ENCODE results near the gene MYH4.

MYH4 gene

GRCh38 chr17:10447026-10447931, 22.1 kb downstream of the MYH4 start:
- TF ChIP-seq CTCF (IDR thresholded peaks at IDR 0.05): no peak
- no peaks in the 10 kb centered on the region for H3K4me1 ChIP-seq
- H3K4me3 ChIP-seq: no peak overlapping the region
- intact Hi-C loops (cut with DNase I; ENCODE audit: low total_unique reads): no loop called here
- no peak overlapping the region for H3K27ac ChIP-seq
- no peaks in the 10 kb centered on the region for H3K27me3 ChIP-seq
- no peak for DNase-seq
- no peaks in the 10 kb centered on the region for H3K36me3 ChIP-seq
- H3K9me3 ChIP-seq: no peaks in the 10 kb centered on the region

- TF ChIP-seq CTCF (IDR thresholded peaks at IDR 0.05): no peak
- Histone ChIP-seq H3K36me3 (no peaks in the 10 kb centered on the region), H3K4me1 (no peaks in the 10 kb centered on the region), H3K27me3 (no peaks in the 10 kb centered on the region), H3K27ac (no peak overlapping the region), H3K9me3 (no peaks in the 10 kb centered on the region), H3K4me3 (no peak overlapping the region)
- intact Hi-C loops (cut with DNase I; ENCODE audit: low total_unique reads): no loop called here
- DNase-seq: no peak
Measured at GRCh38 chr17:10439816-10440215, 29.5 kb downstream of the MYH4 start.

GRCh38 chr17:10435096-10435495, 34.3 kb downstream of the MYH4 start:
- intact Hi-C loops (cut with DNase I; ENCODE audit: low total_unique reads): no loop called here
- TF ChIP-seq CTCF (IDR thresholded peaks at IDR 0.05): no peak
- H3K27ac ChIP-seq: no peak overlapping the region
- H3K4me3 ChIP-seq: no peak overlapping the region
- DNase-seq: no peak
- H3K4me1 ChIP-seq: no peaks in the 10 kb centered on the region
- H3K9me3 ChIP-seq: no peaks in the 10 kb centered on the region
- no peaks in the 10 kb centered on the region for H3K36me3 ChIP-seq
- H3K27me3 ChIP-seq: no peaks in the 10 kb centered on the region

- Histone ChIP-seq H3K4me1 (no peaks in the 10 kb centered on the region), H3K27me3 (no peaks in the 10 kb centered on the region), H3K36me3 (no peaks in the 10 kb centered on the region), H3K27ac (no peak overlapping the region), H3K9me3 (no peaks in the 10 kb centered on the region), H3K4me3 (no peak overlapping the region)
- no peak for DNase-seq
- intact Hi-C loops (cut with DNase I; ENCODE audit: low total_unique reads): loop anchor here (10.0 kb wide), 1 partner anchor 1585 kb away; no protein-coding TSS in a partner anchor
- TF ChIP-seq CTCF (IDR thresholded peaks at IDR 0.05): no peak
Measured at GRCh38 chr17:10429421-10430045, 39.8 kb downstream of the MYH4 start.

- Histone ChIP-seq H3K36me3 (no peaks in the 10 kb centered on the region), H3K4me1 (no peaks in the 10 kb centered on the region), H3K27ac (no peak overlapping the region), H3K9me3 (no peaks in the 10 kb centered on the region), H3K4me3 (no peak overlapping the region), H3K27me3 (no peaks in the 10 kb centered on the region)
- no peak for DNase-seq
- no peak for TF ChIP-seq CTCF (IDR thresholded peaks at IDR 0.05)
- intact Hi-C loops (cut with DNase I; ENCODE audit: low total_unique reads): loop anchor here (10.0 kb wide), 1 partner anchor 1584 kb away; no protein-coding TSS in a partner anchor
Measured at GRCh38 chr17:10428781-10429180, 40.6 kb downstream of the MYH4 start.
